ENCODE results near the gene FHIT. TPM values are rescaled to one million over a fixed set of nuclear protein-coding genes. Genes with fewer than 3 reads are reported as not detected.

The FHIT gene
- total and polyA plus RNA-seq, 7 donors: 2.4 to 10.2 (median 6.1) TPM

DNA sequence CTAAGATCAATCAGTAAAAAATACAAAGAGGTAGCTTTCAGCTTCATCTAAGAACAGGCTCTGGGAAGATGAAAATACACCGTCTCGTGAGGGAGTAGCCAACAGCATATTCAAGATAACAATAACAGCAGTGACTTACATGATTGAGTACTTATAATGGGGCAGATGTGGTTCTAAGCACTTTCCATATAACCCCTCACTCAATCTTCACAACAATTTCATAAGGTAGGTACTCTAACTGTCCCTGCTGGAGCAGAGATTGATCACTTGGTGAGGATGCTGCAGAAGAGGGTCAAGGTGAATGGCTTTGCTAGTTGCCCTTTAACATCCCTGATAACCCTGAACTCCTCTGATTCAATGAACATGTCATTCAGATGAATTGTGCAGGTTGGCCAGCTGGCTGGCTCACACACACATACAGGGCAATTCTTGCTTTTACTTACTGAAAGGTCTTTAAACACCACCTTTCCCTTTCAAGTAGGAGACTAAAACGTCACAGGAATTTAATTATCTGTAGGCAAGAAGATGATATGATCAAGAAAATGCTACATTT, 1217.3 kb downstream of the FHIT start:
- Histone ChIP-seq H3K9me3 (no peaks in the 10 kb centered on the region), H3K4me3 (no peak overlapping the region), H3K4me1 (no peaks in the 10 kb centered on the region), H3K36me3 (no peaks in the 10 kb centered on the region), H3K27ac (no peak overlapping the region), H3K27me3 (no peaks in the 10 kb centered on the region)
- no peak for DNase-seq
- TF ChIP-seq, protein P1, sequence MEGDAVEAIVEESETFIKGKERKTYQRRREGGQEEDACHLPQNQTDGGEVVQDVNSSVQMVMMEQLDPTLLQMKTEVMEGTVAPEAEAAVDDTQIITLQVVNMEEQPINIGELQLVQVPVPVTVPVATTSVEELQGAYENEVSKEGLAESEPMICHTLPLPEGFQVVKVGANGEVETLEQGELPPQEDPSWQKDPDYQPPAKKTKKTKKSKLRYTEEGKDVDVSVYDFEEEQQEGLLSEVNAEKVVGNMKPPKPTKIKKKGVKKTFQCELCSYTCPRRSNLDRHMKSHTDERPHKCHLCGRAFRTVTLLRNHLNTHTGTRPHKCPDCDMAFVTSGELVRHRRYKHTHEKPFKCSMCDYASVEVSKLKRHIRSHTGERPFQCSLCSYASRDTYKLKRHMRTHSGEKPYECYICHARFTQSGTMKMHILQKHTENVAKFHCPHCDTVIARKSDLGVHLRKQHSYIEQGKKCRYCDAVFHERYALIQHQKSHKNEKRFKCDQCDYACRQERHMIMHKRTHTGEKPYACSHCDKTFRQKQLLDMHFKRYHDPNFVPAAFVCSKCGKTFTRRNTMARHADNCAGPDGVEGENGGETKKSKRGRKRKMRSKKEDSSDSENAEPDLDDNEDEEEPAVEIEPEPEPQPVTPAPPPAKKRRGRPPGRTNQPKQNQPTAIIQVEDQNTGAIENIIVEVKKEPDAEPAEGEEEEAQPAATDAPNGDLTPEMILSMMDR (IDR thresholded peaks at IDR 0.05): no peak
- TF ChIP-seq POLR2AphosphoS5 (IDR thresholded peaks at IDR 0.05) (no peak), EP300 (IDR thresholded peaks at IDR 0.05) (no peak), POLR2A (IDR thresholded peaks at IDR 0.05) (no peak)
- intact Hi-C loops (cut with DNase I): no loop called here
- 81 to 86% methylated on average over 3 of the region's 3 CpGs for WGBS, 2 donors

- H3K4me3 ChIP-seq: no peak overlapping the region
- H3K4me1 ChIP-seq: peaks cover 0 to 2% (median under 1%) of the 10 kb centered on the region in 4 donors
- H3K9me3 ChIP-seq: no peaks in the 10 kb centered on the region
- H3K27ac ChIP-seq: no peak overlapping the region
- WGBS, 2 donors: 86 to 89% methylated on average over 1 of the region's 1 CpG
- no peaks in the 10 kb centered on the region for H3K27me3 ChIP-seq
- TF ChIP-seq, protein P1 (IDR thresholded peaks at IDR 0.05): no peak
- TF ChIP-seq EP300 (IDR thresholded peaks at IDR 0.05) (no peak), POLR2AphosphoS5 (IDR thresholded peaks at IDR 0.05) (no peak), POLR2A (IDR thresholded peaks at IDR 0.05) (no peak)
- DNase-seq: no peak
- intact Hi-C loops (cut with DNase I): no loop called here
- no peaks in the 10 kb centered on the region for H3K36me3 ChIP-seq
Observed at GRCh38 chr3:60030982-60031381, 1220.3 kb downstream of the FHIT start.

- Histone ChIP-seq H3K27ac (no peak overlapping the region), H3K4me1 (peaks cover 0 to 20% (median 16%) of the 10 kb centered on the region in 4 donors), H3K4me3 (no peak overlapping the region), H3K9me3 (no peaks in the 10 kb centered on the region), H3K27me3 (no peaks in the 10 kb centered on the region), H3K36me3 (no peaks in the 10 kb centered on the region)
- intact Hi-C loops (cut with DNase I): no loop called here
- 92% methylated on average over 2 of the region's 2 CpGs for WGBS, 2 donors
- TF ChIP-seq EP300 (IDR thresholded peaks at IDR 0.05) (no peak), POLR2A (IDR thresholded peaks at IDR 0.05) (no peak), POLR2AphosphoS5 (IDR thresholded peaks at IDR 0.05) (no peak)
- TF ChIP-seq, protein P1 (IDR thresholded peaks at IDR 0.05): no peak
- DNase-seq: no peak
Observed at GRCh38 chr3:60028233-60028632, 1223.0 kb downstream of the FHIT start.

- no peak for DNase-seq
- Histone ChIP-seq H3K4me3 (no peak overlapping the region), H3K27me3 (no peaks in the 10 kb centered on the region), H3K9me3 (no peaks in the 10 kb centered on the region), H3K36me3 (no peaks in the 10 kb centered on the region), H3K4me1 (peaks cover 0 to 29% (median 22%) of the 10 kb centered on the region in 4 donors), H3K27ac (no peak overlapping the region)
- 80 to 96% methylated on average over 7 of the region's 7 CpGs for WGBS, 2 donors
- TF ChIP-seq, protein P1 (IDR thresholded peaks at IDR 0.05): no peak
- TF ChIP-seq EP300 (IDR thresholded peaks at IDR 0.05) (no peak), POLR2A (IDR thresholded peaks at IDR 0.05) (no peak), POLR2AphosphoS5 (IDR thresholded peaks at IDR 0.05) (no peak)
- intact Hi-C loops (cut with DNase I): no loop called here
Observed at GRCh38 chr3:60027335-60027734, 1223.9 kb downstream of the FHIT start.
